Activated CD4-positive, CD25-positive, alpha-beta regulatory T cell treated with anti-CD3 and anti-CD28 coated beads, Interleukin-2, amount 50 U/mL, for 16 hours (primary cell): ENCODE measurements around the gene PREPL.
"Not testable (repeated sequence)": the region's sequence is repeated elsewhere in the genome, so short reads cannot be mapped to it uniquely, and the experiment has no call there.

ENCODE experiments used
- DNase-seq: peaks from one replicate; pipeline ENCODE4 v3.0.0-alpha.2; 2020; ENCODE audit warnings: low read depth, low spot score

The PREPL gene

DNA sequence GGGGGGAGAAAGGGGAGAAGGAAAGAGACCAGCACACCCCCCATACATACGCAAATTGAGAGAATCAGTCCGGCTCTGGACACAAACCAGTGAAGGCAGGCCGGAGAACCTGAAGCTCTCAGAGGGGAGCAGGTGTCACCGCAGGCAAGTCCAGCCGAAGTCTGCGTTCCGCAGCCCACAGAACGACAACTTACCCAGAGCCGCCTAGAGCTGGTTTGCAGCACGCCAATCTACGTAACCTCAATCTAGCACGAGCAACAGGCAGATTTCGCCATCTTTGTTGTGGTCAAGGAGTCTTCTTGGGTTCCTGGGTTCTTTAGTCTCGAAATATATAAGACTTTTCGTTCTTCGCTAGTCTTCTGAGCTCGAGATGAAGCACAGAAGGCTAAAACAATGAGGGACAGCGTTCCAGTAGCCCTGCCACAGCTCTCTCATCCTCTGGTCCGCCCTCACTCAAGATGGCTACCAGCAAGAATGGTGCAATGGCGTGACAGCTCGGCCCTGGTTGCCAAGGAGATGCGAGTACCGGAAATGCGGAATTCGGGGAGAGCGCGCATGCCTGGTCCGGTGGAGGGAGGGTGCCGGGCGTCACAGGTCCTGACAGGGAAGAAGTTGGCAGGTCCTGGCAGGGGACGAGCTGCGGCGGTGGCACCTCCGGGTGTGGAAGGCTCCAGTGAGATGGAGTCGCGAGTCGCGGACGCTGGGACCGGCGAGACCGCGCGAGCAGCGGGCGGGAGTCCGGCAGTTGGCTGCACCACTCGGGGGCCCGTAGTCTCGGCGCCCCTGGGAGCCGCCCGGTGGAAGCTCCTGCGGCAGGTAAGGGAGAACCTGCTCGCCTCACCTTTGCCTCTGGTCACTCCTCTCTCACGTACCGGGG is at the start of gene PREPL, which contains the start of gene CAMKMT:
Gene PREPL, minus strand, starts transcription at position 165 of the 877 bp plus-strand sequence. CDS start 15,152 bp downstream, outside the sequence.
Gene CAMKMT, plus strand, starts transcription at position 618 of the 877 bp plus-strand sequence.
- peak; percentile 97 for DNase-seq

- no peak for DNase-seq
Observed at GRCh38 chr2:44398243-44398897, 37.1 kb upstream of the PREPL start.

DNA sequence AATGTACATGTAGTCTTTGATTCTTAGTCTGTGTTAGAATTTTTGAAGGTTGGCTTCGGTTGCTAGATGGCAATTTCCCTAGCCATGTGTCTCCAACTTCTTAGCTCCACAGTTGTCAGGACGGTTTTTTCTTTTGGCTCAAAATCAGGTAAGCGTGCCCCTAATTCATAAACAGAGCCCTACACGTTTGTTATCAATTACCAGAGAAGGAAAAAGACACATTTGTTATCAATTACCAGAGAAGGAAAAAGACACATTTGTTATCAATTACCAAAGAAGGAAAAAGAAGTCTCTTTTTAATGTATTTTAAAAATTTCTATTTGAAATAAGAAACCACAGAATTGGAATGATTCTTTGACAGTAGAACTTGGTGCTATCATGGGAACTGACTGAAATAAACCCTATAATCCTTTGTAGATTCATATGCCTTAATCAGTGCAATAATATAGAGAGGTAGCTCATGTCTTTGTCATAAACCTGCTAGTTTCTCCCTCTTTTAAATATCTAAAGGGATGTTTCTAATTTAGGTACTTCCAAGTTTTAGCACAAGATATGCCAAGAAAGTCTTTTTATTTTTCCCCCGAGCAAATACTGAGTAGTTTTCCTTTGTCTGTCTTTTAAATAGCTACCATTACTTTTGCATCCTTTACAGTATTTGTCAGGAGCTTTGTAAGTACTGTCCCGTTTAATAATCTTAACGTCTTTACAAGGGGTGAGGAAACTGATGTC is 36.3 kb upstream of the PREPL start:
- no peak for DNase-seq

DNA sequence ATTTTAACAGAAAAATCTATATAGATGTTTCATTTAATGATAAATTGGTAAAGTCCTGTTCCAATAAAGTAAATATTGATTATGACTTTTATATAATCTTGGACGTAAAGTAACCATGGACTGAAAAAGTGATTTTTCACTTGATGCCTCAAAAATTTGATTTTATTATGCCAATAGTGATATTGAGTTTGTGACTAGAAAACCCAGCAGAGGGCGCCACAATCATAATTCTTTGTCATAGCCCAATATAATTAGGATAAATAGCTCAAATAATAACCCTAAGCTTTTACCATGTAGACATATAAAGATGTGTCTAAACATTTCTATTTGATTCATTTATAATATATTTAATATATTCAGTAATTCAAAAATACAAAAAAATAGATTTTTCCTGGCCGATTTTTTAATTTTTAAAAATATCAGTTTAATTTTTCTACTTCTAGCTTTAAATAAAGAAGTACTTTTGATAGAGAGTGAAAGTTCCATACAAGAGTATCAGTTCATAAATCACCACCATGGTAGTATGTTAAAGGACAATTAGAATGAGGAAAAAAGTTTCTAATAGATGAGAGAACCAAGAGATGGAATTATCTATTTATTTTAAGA is 31.1 kb upstream of the PREPL start:
- DNase-seq: peak; percentile 28

DNA sequence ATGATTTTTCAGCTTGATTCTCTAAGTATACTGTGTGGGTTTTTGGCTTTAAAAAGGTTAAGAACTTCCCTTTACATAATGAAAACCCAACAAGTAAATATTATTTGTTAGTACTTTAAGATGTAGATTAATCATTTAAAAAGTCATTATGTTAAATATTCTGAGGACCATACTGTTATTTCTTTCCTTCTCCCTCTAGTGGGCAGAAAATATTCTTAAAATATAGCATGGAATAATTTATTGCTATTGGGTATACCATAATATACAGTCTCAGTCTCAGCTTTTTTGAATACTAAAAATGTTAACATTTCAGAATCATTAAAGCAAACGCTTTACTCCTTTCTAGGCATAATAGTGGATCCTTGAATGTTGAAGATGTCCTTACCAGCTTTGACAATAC is 28.6 kb upstream of the PREPL start:
- no peak for DNase-seq

GRCh38 chr2:44388877-44389276 is 27.6 kb upstream of the PREPL start:
- no peak for DNase-seq

- not testable (repeated sequence) for DNase-seq
Observed at GRCh38 chr2:44385226-44385625, 23.9 kb upstream of the PREPL start.

DNA sequence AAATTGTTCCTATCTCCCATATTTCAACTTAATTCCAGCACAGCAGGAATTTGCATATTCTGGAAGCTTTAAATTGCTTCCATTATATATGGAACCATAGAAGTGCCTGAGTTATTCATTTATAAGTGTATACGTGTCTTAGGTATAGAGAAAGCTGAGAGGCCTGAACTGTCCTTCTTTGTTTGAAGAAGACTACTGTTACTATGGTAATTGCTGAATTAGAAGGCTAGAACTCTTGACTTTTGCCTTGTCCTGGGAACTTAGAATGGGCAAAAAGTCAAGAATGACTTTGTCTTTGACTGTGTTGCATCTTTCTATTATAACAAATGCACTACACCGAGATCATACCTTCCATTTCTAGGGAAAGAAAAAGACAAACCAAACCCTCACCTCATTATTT is 16.2 kb upstream of the PREPL start:
- DNase-seq: no peak

GRCh38 chr2:44372246-44372645 is 11.0 kb upstream of the PREPL start:
- no peak for DNase-seq

DNA sequence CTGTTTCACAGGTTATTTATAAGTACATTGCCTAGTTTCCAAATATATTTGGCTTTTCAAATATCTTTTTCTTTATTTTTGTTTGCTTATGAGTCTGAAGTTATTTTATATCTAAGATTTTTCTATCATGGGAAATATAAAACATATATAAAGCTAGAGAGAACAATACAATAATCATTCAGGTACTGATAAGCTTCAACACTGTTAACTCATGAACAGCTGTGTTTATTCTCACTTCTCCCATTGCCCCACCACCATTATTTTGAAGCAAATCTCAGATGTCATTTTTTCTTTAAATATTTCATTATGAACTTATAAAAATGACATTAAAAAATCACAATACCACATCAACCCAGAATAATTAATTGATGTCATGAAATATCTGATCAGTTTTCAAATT is 10.2 kb upstream of the PREPL start:
- DNase-seq: no peak

- no peak for DNase-seq
Observed at GRCh38 chr2:44369392-44369791, 8.1 kb upstream of the PREPL start.

GRCh38 chr2:44367591-44367990 is 6.3 kb upstream of the PREPL start:
- DNase-seq: no peak

GRCh38 chr2:44364604-44365003 is 3.3 kb upstream of the PREPL start:
- no peak for DNase-seq

GRCh38 chr2:44362207-44363015 is 1.1 kb upstream of the PREPL start:
- DNase-seq: peak; percentile 16

- DNase-seq: no peak
Observed at GRCh38 chr2:44360749-44361329, 455 bp downstream of the PREPL start.

DNA sequence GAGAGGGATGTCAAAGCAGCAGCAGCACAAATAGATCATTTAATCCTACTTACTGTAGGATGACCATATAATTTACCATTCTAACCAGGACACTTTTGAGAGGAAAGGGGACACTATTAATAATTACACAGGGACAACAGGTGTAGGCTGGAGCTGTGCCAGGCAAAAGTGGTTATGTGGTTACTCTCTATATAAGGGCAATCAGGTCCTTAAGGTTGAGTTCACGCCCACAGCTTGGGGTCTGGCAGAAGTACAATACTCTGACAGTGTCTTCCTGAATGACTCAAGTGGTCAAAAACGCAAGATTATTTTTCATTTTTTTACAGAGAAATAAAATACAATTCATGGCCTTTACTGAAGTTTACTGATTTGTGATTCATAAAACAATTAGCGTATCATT is 2.8 kb downstream of the PREPL start:
- DNase-seq: no peak

GRCh38 chr2:44354761-44355160 is 6.5 kb downstream of the PREPL start:
- no peak for DNase-seq

GRCh38 chr2:44352510-44352909 is 8.8 kb downstream of the PREPL start:
- DNase-seq: no peak

DNA sequence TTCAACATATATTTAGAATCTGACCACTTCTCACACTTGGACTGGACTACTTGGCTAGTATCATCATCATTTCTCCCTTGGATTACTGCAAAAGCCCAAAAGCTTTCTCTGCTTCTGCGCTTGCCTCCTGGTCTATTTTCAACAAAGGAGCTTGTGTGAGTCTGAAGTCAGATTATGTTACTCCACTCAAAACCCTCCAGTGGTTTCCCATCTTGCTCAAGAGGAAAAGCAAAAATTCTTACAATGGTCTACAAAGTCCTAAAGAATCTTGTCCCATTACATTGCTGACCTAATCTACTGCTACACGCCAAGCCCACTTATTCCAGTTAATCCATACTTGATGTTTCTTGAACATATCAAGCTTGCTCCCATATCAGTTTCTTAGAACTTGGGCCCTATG is 9.6 kb downstream of the PREPL start:
- no peak for DNase-seq

DNA sequence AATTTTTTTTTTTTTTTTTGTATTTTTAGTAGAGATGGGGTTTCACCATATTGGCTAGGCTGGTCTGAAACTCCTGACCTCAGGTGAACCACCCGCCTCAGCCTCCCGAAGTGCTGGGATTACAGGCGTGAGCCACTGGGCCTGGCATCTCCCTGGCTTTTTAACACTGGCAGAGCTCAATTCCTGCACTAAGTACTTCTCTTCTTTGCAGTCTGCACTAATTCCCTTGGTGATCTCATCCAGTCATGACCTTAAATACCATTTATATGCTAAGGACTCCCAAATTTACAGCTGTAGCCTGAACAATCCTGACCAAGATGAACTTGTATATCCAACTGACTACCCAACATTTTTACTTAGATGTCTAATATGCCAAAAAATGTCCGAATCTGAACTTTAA is 10.2 kb downstream of the PREPL start:
- DNase-seq: no peak

DNA sequence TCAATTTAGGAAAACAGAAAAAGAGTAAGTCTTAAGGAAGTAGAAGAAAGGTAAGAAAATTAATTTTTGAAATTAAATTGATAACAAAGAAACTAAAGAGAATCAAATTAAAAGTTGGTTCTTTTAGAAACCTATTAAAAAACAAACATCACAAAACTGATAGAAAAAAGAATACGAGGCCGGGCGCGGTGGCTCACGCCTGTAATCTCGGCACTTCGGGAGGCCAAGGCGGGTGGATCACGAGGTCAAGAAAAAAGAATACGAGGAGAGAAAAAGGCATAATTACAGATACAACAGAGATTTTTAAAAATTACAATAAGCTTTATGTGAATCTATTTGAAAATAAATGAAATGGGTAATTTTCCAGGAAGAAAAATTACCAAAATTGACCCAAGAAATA is 11.8 kb downstream of the PREPL start:
- DNase-seq: no peak
